Subcutaneous abdominal adipose tissue (tissue), 5 donors: ENCODE measurements around the gene WWC1.

Experiments
- H3K27ac ChIP-seq: one replicate; pipeline ENCODE4 v1.7.0; 2013; ENCODE audit warnings: low read depth, mild to moderate bottlenecking, inconsistent platforms, low read length, moderate library complexity
- H3K27me3 ChIP-seq, 5 donors: one replicate each; pipeline ENCODE4 v1.7.0; 2013; ENCODE audit warnings: low read length in 5 of 5, inconsistent platforms in 1 of 5; ENCODE audit not compliant: control insufficient read depth in 5 of 5, insufficient read depth in 4 of 5
- H3K36me3 ChIP-seq, 5 donors: one replicate each; pipeline ENCODE4 v1.7.0; 2013; ENCODE audit warnings: low read length in 5 of 5; ENCODE audit not compliant: control insufficient read depth in 5 of 5, insufficient read depth in 5 of 5
- H3K4me1 ChIP-seq, 5 donors: one replicate each; pipeline ENCODE4 v1.7.0; 2013; ENCODE audit warnings: low read length in 5 of 5, mild to moderate bottlenecking in 3 of 5, moderate library complexity in 1 of 5; ENCODE audit not compliant: control insufficient read depth in 5 of 5, insufficient read depth in 5 of 5
- H3K4me3 ChIP-seq, 5 donors: one replicate each; pipeline ENCODE4 v1.7.0; 2013; ENCODE audit warnings: low read length in 5 of 5, low read depth in 1 of 5
- H3K9ac ChIP-seq, 5 donors: one replicate each; pipeline ENCODE4 v1.7.0; 2013; ENCODE audit warnings: low read length in 5 of 5, mild to moderate bottlenecking in 4 of 5, moderate library complexity in 3 of 5
- H3K9me3 ChIP-seq, 5 donors: one replicate each; pipeline ENCODE4 v1.7.0; 2013; ENCODE audit warnings: low read length in 5 of 5; ENCODE audit not compliant: control insufficient read depth in 5 of 5
- donor health status: healthy.
- donor health status: healthy.
- donor health status: healthy.
- donor health status: healthy.
- donor health status: healthy.

WWC1 gene

GRCh38 chr5:168357876-168358275 lies 66.4 kb downstream of the WWC1 start:
- no peaks in the 10 kb centered on the region for H3K36me3 ChIP-seq

GRCh38 chr5:168359820-168360460 lies 68.5 kb downstream of the WWC1 start:
- H3K27ac ChIP-seq: no peak overlapping the region
- no peak overlapping the region for H3K4me3 ChIP-seq
- no peaks in the 10 kb centered on the region for H3K27me3 ChIP-seq
- H3K4me1 ChIP-seq: no peaks in the 10 kb centered on the region
- no peaks in the 10 kb centered on the region for H3K36me3 ChIP-seq
- H3K9ac ChIP-seq: no peak overlapping the region
- no peaks in the 10 kb centered on the region for H3K9me3 ChIP-seq

More at GRCh38 chr5:168357876-168358275, 66.4 kb downstream of the WWC1 start:
- H3K27ac ChIP-seq: no peak overlapping the region
- no peaks in the 10 kb centered on the region for H3K9me3 ChIP-seq
- no peaks in the 10 kb centered on the region for H3K27me3 ChIP-seq
- no peak overlapping the region for H3K4me3 ChIP-seq
- H3K9ac ChIP-seq: no peak overlapping the region
- H3K4me1 ChIP-seq: peaks cover 0 to 10% (median 4%) of the 10 kb centered on the region in 5 donors

DNA sequence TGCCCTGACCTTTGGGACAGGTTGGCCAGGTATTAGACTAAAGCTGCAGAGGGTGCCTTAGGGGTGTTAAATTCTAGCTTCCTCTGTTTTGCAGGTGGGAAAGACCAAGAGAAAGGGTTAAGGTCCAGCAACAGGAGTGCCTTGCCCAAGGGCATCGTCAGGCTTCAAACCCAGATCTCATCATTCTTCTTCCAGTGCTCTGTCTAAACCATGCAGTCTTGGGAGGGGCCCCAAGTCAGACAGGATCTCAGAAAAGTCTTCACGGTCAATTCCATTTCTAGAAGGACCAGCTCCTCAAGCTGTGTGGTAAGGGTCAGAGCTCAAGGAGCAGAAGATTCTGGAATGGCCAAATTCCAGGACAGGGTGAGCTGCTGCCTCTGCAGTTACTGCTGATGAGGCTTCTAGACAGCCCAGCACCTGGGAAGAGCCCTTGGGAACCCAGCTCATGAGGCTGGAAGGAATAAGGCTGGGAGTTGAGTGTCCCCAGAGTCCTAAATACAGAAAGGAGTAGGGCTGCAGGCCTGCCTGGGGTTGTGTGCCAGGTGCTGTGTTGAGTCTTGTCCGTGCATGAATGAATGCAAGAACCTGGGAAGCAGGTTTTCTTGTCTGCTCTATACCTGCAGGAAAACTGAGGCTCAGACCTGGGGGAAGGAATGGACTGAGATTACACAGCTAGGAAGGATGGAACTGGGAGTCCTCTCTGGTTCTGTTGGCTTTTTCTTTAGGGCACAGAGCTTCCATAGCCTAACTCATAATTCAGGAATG lies 69.3 kb downstream of the WWC1 start:
- Histone ChIP-seq H3K27ac (no peak overlapping the region), H3K36me3 (no peaks in the 10 kb centered on the region), H3K9ac (no peak overlapping the region), H3K9me3 (no peaks in the 10 kb centered on the region), H3K4me3 (no peak overlapping the region), H3K4me1 (peaks cover 0 to 5% (median 4%) of the 10 kb centered on the region in 5 donors), H3K27me3 (no peaks in the 10 kb centered on the region)

DNA sequence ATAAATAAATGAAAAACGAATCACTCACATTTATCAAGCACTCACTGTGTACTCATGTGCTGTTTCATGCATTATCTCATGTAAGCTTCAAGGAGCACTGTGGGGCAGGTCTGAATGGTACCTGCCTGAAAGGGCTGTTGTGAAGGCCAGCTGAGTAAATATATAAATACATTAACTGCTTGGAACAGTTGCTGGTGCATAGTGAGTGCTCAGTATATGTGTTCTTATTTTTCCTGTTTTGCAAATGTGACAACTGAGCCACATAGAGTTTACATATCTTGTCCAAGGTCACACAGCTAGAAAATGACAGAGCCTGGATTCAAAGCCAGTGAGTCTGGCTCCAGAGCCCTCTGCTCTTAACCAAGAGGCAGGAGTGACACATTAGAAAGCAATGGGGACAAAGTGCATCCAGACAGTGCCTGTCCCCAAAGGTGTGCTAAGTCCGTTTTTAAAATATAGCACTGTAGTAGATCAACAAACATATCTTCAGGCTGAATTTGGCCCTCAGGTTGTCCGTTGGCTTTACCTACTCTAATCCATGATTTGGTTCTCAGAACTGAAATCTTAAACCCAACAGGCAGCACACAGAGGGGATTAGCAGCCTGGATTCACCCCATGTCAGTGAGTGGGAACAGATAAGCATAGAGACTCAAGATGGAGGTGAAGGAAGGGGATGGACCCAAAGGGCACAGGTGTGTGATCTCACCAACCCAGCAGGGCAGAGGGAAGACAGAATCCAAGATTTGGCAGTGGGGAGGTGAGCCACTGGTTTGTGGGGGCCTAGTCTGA lies 70.8 kb downstream of the WWC1 start:
- no peaks in the 10 kb centered on the region for H3K36me3 ChIP-seq
- no peak overlapping the region for H3K4me3 ChIP-seq
- H3K9ac ChIP-seq: no peak overlapping the region
- no peaks in the 10 kb centered on the region for H3K9me3 ChIP-seq
- no peaks in the 10 kb centered on the region for H3K27me3 ChIP-seq
- H3K4me1 ChIP-seq: peaks cover 0 to 9% (median 7%) of the 10 kb centered on the region in 5 donors
- no peak overlapping the region for H3K27ac ChIP-seq

DNA sequence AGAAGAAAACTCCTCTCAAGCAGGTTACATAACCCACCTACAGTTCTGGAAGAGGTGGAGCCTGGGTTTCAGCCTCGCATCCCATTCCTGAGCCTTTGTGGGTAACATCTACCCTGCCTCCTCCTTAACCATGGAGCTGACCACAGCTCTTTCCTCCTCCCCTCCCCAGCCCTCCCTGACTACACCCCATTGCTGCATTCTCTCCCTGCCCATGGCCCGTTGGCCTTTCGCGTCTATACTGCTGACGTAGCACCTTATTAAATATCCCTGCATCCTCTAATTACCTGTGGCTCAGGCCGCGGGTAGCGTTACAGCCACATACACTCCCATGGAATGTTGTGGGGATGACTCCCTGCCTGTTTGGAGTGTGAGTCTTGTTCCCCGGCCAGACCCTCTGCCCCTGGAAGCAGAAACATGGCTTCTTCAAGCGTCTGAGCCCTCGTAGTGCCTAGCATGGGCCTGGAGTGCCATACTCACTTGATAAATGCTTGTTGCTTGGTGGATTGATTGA lies 72.8 kb downstream of the WWC1 start:
- Histone ChIP-seq H3K27me3 (peaks cover 0 to 3% (median 0%) of the 10 kb centered on the region in 5 donors), H3K27ac (no peak overlapping the region), H3K9ac (no peak overlapping the region), H3K4me1 (peaks cover 0 to 9% (median 7%) of the 10 kb centered on the region in 5 donors), H3K36me3 (no peaks in the 10 kb centered on the region), H3K9me3 (no peaks in the 10 kb centered on the region), H3K4me3 (no peak overlapping the region)

DNA sequence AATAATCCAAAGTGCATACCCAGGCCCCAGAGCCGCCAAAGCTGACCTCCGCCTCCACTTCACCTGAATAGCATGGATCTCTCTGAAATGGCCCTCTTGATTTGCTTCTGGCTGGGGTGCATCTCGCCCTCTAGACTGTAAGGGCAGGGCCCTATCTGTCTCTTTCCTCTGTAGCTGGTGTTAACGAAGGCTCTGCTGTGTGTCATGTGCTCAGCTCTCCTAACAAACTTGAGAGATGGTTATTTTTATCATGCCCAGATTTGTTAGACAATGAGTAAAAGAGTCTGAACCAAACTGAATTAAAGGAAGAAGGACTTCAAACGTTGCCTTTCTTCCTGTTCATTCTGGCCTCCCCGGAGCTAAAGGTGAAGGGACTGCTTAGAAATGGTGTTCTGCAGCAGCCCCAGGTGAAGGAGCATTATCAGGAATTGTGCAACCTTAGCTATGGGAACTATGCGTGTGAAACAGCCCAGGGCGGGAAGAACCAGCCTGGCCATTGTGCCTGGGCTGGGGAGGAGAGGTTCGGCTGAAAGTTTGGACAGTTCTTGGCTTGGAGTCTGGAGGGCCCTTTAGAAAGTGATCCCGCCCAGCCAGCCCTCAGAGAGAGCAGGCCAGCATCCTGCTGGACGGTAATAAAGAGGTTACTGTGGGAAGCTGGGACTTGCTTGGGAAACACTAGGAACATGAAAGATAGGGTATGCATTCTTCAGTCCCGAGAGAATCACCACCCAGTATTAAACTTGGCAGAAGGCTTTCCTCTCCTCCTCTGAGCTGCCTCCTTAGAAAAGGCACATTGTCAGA lies 73.5 kb downstream of the WWC1 start:
- H3K36me3 ChIP-seq: no peaks in the 10 kb centered on the region
- peaks cover 0 to 9% (median 7%) of the 10 kb centered on the region in 5 donors for H3K4me1 ChIP-seq
- H3K9me3 ChIP-seq: no peaks in the 10 kb centered on the region
- no peak overlapping the region for H3K4me3 ChIP-seq
- no peak overlapping the region for H3K9ac ChIP-seq
- no peak overlapping the region for H3K27ac ChIP-seq
- peaks cover 0 to 3% (median 0%) of the 10 kb centered on the region in 5 donors for H3K27me3 ChIP-seq

GRCh38 chr5:168365581-168366081 lies 74.2 kb downstream of the WWC1 start:
- H3K27ac ChIP-seq: no peak overlapping the region
- H3K36me3 ChIP-seq: no peaks in the 10 kb centered on the region
- H3K9me3 ChIP-seq: no peaks in the 10 kb centered on the region
- H3K4me1 ChIP-seq: peaks cover 0 to 9% (median 7%) of the 10 kb centered on the region in 5 donors
- peaks cover 0 to 3% (median 0%) of the 10 kb centered on the region in 5 donors for H3K27me3 ChIP-seq
- no peak overlapping the region for H3K9ac ChIP-seq
- no peak overlapping the region for H3K4me3 ChIP-seq

DNA sequence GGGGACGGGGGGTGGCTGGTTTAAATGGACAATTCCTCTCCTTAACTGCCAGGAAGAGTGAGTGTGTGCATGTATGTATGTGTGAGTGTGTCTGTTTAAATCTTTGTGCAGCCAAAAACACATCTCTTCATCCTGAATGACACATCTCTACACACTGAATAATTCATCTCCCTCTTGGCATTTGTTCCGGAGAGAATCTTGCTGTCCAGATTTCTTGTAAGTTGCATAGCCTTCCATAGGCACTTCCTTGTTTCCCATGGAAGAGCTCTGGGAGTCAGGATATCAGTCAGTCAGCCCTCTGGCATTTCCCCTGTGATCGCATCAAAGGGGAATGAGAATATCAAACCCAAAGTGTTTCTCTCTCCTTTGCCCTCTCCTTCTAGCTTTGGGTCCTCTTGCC lies 74.7 kb downstream of the WWC1 start:
- Histone ChIP-seq H3K27ac (no peak overlapping the region), H3K9me3 (no peaks in the 10 kb centered on the region), H3K9ac (no peak overlapping the region), H3K36me3 (no peaks in the 10 kb centered on the region), H3K27me3 (peaks cover 0 to 3% (median 0%) of the 10 kb centered on the region in 5 donors), H3K4me3 (no peak overlapping the region), H3K4me1 (peaks cover 0 to 9% (median 7%) of the 10 kb centered on the region in 5 donors)

DNA sequence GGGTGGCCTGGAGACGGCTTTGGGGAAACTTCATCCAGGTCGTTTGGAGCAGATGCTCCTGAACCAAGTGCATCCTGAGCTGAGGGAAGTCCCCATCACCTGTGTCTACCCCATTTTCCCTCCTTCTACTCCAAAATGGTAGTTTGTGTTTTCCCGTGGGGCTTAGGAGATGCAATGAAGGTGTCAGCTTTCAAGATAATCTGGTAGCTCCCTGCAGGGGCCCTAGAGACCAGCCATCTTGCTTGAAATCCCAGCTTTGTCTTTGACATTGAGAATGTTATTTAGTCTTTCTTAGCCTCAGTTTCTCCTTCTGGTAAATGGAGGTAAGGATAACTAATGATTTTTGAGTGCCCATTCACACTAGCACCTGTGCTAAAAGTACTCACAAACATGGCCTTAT lies 77.4 kb downstream of the WWC1 start:
- H3K27me3 ChIP-seq: peaks cover 0 to 3% (median 0%) of the 10 kb centered on the region in 5 donors
- no peaks in the 10 kb centered on the region for H3K36me3 ChIP-seq
- no peak overlapping the region for H3K27ac ChIP-seq
- no peak overlapping the region for H3K9ac ChIP-seq
- H3K9me3 ChIP-seq: no peaks in the 10 kb centered on the region
- H3K4me3 ChIP-seq: no peak overlapping the region
- peaks cover 0 to 9% (median 7%) of the 10 kb centered on the region in 5 donors for H3K4me1 ChIP-seq
